HG03442 (cell line): ENCODE measurements around the gene KCNAB2.

ENCODE experiments used
- ATAC-seq: cut with Tn5 transposase; IDR thresholded peaks from one replicate; pipeline ENCODE4 v1.9.1; 2021; ENCODE audit warnings: mild to moderate bottlenecking, moderate library complexity; ENCODE audit not compliant: unreplicated experiment

Gene KCNAB2

DNA sequence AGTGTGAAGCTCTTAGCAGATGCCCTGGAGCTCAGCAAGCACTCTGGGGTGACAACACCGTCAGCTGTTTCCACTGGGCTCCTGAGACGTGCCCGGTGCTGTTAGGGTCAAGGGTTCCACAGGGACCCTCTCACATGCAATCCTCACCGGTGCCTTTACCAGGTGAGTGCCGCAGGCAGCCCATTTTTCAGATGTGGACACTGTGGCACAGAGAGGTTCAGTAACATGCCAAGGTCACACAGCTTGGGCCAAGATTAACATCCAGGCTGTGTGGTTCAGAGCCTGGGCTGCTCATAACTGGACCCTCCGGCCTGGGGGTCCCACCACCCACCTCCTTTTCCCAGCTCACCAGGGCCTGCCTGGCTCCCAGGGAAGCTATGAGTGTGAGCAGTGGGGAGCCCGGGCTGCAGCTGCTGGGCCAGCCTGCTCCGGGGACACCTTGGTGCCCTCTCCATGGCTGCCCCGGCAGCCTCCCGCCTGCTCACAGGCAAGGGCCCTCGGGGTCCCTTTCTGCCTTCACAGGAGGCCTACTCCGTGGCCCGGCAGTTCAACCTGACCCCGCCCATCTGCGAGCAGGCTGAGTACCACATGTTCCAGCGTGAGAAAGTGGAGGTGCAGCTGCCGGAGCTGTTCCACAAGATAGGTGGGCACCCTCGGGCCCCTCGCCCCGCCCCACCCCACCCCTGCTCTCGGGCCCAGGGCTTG is 49.3 kb downstream of the KCNAB2 start:
- ATAC-seq = no peak

GRCh38 chr1:6095511-6096242 is 50.0 kb downstream of the KCNAB2 start:
- ATAC-seq = no peak

GRCh38 chr1:6096243-6097116 is 50.8 kb downstream of the KCNAB2 start:
- ATAC-seq = no peak

DNA sequence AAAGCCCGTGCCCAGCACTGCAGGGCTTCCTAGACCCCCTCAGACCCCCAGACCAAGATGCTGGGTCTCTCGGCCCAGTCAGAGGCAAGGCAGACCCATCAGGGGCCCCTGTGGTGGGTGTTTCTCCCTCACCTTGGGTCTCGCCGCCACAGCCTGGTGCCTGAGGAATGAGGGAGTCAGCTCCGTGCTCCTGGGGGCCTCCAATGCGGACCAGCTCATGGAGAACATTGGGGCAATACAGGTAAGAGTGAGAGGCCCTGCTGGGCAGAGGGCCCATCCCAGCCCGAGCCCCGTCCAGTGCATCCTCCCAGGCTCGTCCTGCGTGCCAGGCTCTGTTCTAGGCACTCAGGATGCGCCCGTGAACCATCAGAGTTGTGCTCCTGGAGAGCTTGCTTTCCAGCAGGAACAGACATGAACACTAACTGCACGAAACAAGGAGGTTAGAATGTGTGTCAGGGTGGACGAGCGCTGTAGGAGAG is 51.5 kb downstream of the KCNAB2 start:
- ATAC-seq = no peak

DNA sequence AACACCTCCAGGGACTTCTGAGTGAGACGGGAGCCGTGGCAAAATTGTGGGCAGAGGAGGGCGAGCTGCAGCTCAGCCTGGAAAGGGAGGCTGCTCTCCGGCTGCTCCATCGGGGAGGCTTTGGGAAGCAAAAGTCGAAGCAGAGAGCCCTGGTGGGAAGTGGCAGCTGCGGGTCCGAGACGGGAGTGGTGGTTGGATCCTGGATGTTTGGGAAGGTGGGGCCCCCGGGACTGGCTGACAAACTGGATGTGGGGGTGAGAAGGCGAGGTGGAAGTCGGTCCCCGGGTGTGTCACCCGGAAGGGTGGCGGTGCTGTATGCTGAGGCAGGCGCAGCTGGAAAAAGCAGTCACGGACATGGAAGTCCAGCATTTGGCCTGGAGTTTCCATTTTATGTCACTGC is 52.1 kb downstream of the KCNAB2 start:
- ATAC-seq = no peak

GRCh38 chr1:6098303-6099215 is 52.9 kb downstream of the KCNAB2 start:
- ATAC-seq = no peak

DNA sequence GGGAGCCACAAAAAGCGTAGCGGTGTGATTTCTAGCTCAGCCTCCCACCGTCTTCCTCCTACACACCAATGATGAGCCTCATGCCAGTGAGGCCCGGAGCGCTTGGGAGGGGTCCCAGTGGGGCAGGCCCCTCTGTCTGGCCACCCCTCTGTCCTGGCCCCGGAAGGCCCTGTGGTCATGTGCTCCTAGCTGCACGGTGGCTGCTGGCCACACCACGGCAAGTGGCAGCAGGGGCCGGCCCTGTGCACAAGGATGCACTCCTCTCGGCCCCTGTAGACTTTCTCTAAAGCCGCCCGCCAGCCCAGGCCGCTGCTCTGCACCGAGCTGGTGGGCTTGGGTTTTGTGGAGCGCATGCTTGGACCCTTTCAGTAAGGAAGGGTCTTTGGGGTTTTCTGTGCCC is 53.6 kb downstream of the KCNAB2 start:
- no peak for ATAC-seq

DNA sequence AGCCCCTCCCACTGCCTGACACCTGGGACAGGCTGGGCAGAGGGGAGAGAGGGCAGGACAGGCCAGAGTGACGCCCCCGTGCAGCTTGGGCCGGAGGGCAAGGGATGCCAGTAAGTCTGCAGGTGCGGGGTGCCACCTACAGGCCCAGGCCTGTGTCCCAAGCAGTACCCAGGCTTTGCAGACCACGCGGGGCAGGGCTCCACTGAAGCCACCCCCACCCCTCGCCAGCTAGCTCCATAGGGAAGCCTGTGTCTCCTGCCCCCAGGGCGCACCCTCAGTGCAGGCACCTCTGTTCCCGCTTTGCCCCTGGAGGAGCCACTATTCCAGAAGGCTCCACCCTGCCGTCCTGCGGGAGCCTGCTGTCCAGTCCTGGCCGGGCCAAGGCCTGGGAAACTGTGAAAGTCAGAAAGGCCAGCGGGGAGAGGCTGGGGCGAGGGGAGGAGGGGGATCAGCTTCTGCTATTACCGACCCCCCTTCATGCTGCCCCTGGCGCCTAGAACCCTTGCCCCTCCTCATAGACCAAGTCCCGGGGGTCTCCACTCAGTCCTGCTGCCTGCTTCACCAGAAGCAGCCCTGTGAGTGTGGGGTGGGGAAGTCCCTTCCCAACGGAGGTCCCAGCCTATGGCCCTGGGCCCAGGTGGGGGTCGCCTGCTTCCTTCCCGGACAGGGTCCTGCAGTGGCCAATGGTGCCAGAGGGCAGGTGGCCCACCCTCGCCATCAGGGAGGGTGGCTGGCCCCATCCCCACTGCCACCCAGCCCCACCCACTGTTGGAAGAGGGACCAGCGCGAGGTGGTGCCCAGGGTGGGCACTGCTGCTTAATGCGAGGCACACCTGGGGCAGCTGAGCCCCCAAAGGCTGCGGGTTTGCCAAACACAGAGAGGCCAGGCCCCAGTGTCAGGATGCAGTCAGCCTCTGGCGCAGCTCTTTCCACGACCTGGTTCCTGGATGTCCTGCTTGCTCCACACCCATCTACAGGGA is 54.4 kb downstream of the KCNAB2 start:
- no peak for ATAC-seq

DNA sequence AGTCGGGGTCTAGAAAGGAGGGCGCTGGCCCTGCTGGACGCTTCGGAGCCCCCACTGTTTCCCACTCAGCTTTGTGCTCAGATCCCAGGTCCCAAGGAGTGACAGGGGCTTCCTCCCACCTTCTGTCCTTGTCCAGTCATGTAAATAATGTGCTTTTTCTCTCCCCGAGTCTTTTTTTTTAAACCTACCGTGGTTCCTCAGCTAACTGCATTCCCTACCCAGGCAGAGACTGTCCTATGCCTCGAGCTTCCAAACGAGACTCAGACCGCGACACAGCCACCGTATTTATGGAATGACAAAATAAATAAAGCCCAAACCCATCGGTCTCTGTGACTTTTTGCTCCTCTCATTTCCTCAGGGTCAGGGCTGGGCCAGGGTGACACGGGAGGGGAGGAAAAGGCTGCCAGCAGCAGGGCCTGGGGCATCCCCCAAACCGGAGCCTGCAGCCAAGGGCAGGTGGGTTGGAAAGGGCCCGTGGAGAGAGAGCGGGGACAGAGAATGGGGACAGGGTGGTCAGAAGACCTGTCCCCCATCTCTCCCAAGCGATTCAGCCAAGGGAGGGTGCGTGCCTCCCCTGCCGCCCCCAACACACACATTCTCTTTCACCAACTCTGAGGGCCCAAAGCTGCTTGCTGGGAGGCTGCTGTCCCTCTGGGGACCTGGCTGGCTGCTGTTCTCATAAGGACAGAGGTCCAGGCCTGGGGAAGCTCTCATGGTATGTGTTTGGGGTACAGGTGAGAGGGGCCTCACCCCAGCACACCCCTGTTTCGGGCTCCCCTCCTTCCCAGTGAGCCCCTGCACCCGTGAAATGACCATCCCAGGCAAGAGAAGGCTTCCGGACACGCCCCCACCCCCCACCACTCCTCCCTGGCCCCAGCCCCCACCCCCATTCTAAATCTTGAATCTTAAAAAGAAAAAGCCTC is 55.4 kb downstream of the KCNAB2 start:
- ATAC-seq = no peak

DNA sequence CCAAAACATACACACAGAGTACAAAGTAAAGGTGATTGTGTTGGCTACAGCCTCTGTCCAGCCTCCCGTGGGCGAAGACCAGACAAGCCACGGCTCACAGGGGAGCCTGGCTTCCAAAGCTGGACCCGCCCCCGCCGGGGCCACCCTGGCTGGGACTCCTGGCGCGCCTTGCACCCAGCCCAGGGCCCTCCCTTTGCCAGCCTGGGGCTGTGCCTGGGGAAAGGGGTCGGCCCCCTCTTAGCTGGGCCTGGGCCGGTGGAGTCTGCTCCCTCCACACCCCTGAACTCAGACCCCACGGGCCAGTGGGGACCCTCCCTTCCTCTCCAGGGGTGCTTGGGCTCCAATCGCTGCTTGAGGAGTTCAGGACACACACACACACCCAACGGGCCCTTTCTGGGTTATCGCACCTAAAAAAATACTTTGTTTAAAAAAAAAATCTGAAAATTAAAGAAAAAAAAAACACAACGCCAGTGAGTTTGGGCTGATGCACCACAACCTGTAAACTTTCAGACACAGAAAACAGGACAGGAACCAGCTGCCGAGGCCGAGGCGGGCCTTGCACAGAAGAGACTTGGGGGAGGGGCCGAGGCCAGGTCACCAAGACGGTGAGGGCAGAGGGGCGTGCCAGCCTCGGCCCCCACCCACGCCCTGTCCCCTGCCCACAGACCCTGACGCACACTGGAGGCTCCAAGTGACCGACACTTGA is 56.3 kb downstream of the KCNAB2 start:
- ATAC-seq = no peak

- ATAC-seq = no peak
Observed at GRCh38 chr1:6102532-6102845, 56.8 kb downstream of the KCNAB2 start.

GRCh38 chr1:6103111-6103853 is 57.6 kb downstream of the KCNAB2 start:
- no peak for ATAC-seq

- no peak for ATAC-seq
Observed at GRCh38 chr1:6103854-6104530, 58.3 kb downstream of the KCNAB2 start.

DNA sequence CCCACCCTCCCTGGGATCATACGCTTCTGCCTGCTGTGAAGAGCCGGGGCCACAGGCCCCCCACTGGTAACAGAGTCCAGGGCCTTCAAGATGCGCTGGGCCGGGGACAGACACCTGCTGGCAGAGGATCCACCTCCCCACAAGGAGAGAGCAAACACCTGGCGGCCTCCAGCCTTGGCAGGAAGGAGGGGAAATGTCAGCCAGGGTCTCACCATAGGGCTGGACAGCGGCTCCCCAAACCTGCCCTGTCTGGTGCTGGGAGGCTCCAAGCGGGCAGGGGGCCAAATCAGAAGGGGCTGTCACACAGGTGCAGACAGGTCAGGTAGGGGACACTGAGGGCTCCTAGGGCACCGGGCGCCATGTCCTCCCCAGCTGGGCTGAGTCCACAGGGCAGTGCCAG is 58.9 kb downstream of the KCNAB2 start:
- ATAC-seq = no peak

DNA sequence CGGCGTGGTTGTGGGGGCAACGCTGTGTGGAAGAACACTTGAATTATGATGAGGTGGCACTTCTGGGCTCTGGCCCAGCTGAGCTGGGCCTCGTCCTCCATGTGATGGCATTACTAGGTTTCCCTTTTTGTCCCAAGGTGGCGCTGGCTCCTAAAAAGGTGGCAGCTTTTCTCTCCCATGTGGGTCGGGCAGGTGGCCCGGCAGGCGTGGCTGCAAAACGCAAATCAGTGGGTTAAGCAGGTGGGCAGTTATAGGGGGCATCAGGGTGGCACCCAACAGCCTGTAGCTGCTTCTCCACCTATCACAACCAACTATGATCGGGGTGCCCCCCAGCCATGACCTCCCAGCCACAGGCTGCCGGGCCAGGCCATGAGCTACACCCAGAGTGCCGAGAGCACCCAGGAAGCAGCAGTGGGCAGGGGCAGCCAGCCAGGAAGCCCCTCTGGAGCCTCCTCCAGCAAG is 59.6 kb downstream of the KCNAB2 start:
- ATAC-seq = no peak

GRCh38 chr1:6105763-6106162 is 60.1 kb downstream of the KCNAB2 start:
- ATAC-seq = no peak
